OCI-LY3 (cell line): ENCODE data around the gene BRSK2.

Source experiments
- H2AFZ ChIP-seq: fragments of 200-600, 300-600 bp; shearing (Covaris generic); 2 replicates; pipeline ENCODE4 v1.6.0; 2014; ENCODE audit warnings: antibody characterized with exemption, low read depth, low read length
- H3K27ac ChIP-seq: fragments of 200-600, 300-600 bp; sonication (generic); 2 replicates; pipeline ENCODE4 v1.5.1; 2014; ENCODE audit warnings: mild to moderate bottlenecking, low read length, moderate library complexity, mixed read lengths
- H3K27me3 ChIP-seq: fragments of 200-600, 300-600 bp; sonication (generic); 2 replicates; pipeline ENCODE4 v1.6.1; 2014; ENCODE audit warnings: low read depth, low read length, mixed read lengths
- H3K36me3 ChIP-seq: fragments of 200-600, 300-600 bp; sonication (generic); replicated peaks from 2 replicates; pipeline ENCODE3; 2014; ENCODE audit warnings: low read depth, low read length, mixed read lengths
- H3K4me1 ChIP-seq: fragments of 300-600, 200-600 bp; sonication (generic); 2 replicates; pipeline ENCODE4 v1.6.1; 2014; ENCODE audit warnings: low read length, mixed read lengths
- H3K4me2 ChIP-seq: fragments of 200-600, 300-600 bp; sonication (generic); 2 replicates; pipeline ENCODE4 v1.6.1; 2014; ENCODE audit warnings: low read length, mixed read lengths
- H3K4me3 ChIP-seq: fragments of 300-600, 200-600 bp; sonication (generic); 2 replicates; pipeline ENCODE4 v1.5.1; 2014; ENCODE audit warnings: antibody characterized with exemption, mild to moderate bottlenecking, low read length, moderate library complexity
- H3K79me2 ChIP-seq: fragments of 300-600, 200-600 bp; shearing (Covaris generic); 2 replicates; pipeline ENCODE4 v1.6.1; 2014; ENCODE audit warnings: mild to moderate bottlenecking, low read length, mixed read lengths
- H3K9ac ChIP-seq: fragments of 300-600, 200-600 bp; shearing (Covaris generic); 2 replicates; pipeline ENCODE4 v1.6.0; 2014; ENCODE audit warnings: mild to moderate bottlenecking, low read length, moderate library complexity
- H3K9me3 ChIP-seq: fragments of 200-600, 300-600 bp; shearing (Covaris generic); 2 replicates; pipeline ENCODE4 v1.6.1; 2014; ENCODE audit warnings: low read length, mixed read lengths; ENCODE audit not compliant: insufficient read depth
- H4K20me1 ChIP-seq: fragments of 200-600, 300-600 bp; sonication (generic); 2 replicates; pipeline ENCODE4 v1.6.1; 2016; ENCODE audit warnings: low read length, mixed read lengths; ENCODE audit not compliant: insufficient read depth
- CTCF ChIP-seq: fragments of 200-600, 300-600 bp; sonication (generic); IDR thresholded peaks from 2 replicates; pipeline ENCODE4 v1.5.1; 2014; ENCODE audit warnings: antibody characterized with exemption, low read length, low read depth
- EZH2phosphoT487 ChIP-seq: fragments of 200-600 bp; shearing (Covaris generic); IDR thresholded peaks from 2 replicates; pipeline ENCODE4 v1.6.1; 2018; ENCODE audit warnings: antibody characterized with exemption, mixed run types, low read depth

Gene BRSK2

GRCh38 chr11:1479678-1480118 lies 90.0 kb downstream of the BRSK2 start:
- Histone ChIP-seq H4K20me1 (peaks cover 14% of the 10 kb centered on the region), H3K4me2 (no peak overlapping the region), H2AFZ (no peak overlapping the region), H3K27ac (no peak overlapping the region), H3K9ac (no peak overlapping the region), H3K4me3 (no peak overlapping the region), H3K27me3 (no peaks in the 10 kb centered on the region), H3K36me3 (no peaks in the 10 kb centered on the region), H3K79me2 (no peaks in the 10 kb centered on the region), H3K9me3 (no peaks in the 10 kb centered on the region), H3K4me1 (no peaks in the 10 kb centered on the region)
- TF ChIP-seq EZH2phosphoT487 = no peak

GRCh38 chr11:1480191-1480554 lies 90.4 kb downstream of the BRSK2 start:
- Histone ChIP-seq H3K27me3 (no peaks in the 10 kb centered on the region), H2AFZ (no peak overlapping the region), H3K4me1 (no peaks in the 10 kb centered on the region), H3K79me2 (no peaks in the 10 kb centered on the region), H3K9ac (no peak overlapping the region), H3K9me3 (no peaks in the 10 kb centered on the region), H3K4me2 (no peak overlapping the region), H3K36me3 (no peaks in the 10 kb centered on the region), H3K4me3 (no peak overlapping the region), H3K27ac (no peak overlapping the region), H4K20me1 (peaks cover 18% of the 10 kb centered on the region)
- no peak for TF ChIP-seq EZH2phosphoT487
- no peak for TF ChIP-seq CTCF

GRCh38 chr11:1480555-1481482 lies 91.1 kb downstream of the BRSK2 start:
- H3K36me3 ChIP-seq = no peaks in the 10 kb centered on the region
- H3K9ac ChIP-seq = no peak overlapping the region
- TF ChIP-seq EZH2phosphoT487 (no peak), CTCF (no peak)
- H3K4me3 ChIP-seq = no peak overlapping the region
- no peaks in the 10 kb centered on the region for H3K27me3 ChIP-seq
- no peaks in the 10 kb centered on the region for H3K9me3 ChIP-seq
- no peak overlapping the region for H2AFZ ChIP-seq
- no peaks in the 10 kb centered on the region for H3K4me1 ChIP-seq
- H4K20me1 ChIP-seq = peaks cover 25% of the 10 kb centered on the region
- no peak overlapping the region for H3K27ac ChIP-seq
- H3K4me2 ChIP-seq = no peak overlapping the region
- H3K79me2 ChIP-seq = no peaks in the 10 kb centered on the region

- no peak overlapping the region for H3K4me2 ChIP-seq
- no peaks in the 10 kb centered on the region for H3K36me3 ChIP-seq
- H4K20me1 ChIP-seq = peaks cover 29% of the 10 kb centered on the region
- H2AFZ ChIP-seq = no peak overlapping the region
- H3K79me2 ChIP-seq = no peaks in the 10 kb centered on the region
- 0 out of 2 replicates have a peak, but pooled peaks cover 4% of the 10 kb centered on the region for H3K4me1 ChIP-seq
- no peak overlapping the region for H3K9ac ChIP-seq
- no peak overlapping the region for H3K4me3 ChIP-seq
- TF ChIP-seq CTCF (no peak), EZH2phosphoT487 (no peak)
- no peaks in the 10 kb centered on the region for H3K9me3 ChIP-seq
- no peak overlapping the region for H3K27ac ChIP-seq
- no peaks in the 10 kb centered on the region for H3K27me3 ChIP-seq
Observed at GRCh38 chr11:1481483-1481825, 91.7 kb downstream of the BRSK2 start.
